Right hindlimb (tissue), 1 donor: ENCODE measurements around the gene PCGF3.
A peak's percentile ranks its signal among the peaks of the same experiment; 100 is the strongest.
"Not testable (repeated sequence)": the region's sequence is repeated elsewhere in the genome, so short reads cannot be mapped to it uniquely, and the experiment has no call there.

Source experiments
- DNase-seq: peaks from one replicate; pipeline ENCODE4 v3.0.0-alpha.2; 2018

The PCGF3 gene

DNA sequence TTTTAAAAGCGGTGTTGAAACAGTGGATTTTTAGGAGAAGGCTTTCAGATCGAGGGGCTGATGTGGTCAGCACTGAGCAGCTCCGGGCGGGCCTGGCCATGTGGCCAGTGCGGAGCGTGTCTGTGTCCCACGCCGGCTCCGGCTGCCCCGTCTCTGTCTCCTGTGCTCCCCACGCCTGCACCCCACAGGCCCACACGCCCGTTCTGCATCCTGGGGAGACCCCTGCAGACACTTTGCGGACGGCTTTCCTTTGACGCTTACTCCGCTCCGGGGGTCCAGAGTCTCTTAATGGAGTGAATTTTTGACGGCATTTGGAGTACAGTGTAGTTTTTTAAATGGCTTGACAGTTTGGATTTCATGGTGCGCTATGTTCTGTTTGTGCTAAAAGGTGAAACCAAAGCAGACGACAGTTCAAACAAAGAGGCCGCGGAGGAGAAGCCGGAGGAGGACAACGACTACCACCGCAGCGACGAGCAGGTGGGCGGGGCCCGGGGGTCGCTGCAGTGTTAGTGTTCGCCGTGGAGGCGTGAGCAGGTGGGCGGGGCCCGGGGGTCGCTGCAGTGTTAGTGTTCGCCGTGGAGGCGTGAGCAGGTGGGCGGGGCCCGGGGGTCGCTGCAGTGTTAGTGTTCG is 38.7 kb downstream of the PCGF3 start:
- DNase-seq = no peak

DNA sequence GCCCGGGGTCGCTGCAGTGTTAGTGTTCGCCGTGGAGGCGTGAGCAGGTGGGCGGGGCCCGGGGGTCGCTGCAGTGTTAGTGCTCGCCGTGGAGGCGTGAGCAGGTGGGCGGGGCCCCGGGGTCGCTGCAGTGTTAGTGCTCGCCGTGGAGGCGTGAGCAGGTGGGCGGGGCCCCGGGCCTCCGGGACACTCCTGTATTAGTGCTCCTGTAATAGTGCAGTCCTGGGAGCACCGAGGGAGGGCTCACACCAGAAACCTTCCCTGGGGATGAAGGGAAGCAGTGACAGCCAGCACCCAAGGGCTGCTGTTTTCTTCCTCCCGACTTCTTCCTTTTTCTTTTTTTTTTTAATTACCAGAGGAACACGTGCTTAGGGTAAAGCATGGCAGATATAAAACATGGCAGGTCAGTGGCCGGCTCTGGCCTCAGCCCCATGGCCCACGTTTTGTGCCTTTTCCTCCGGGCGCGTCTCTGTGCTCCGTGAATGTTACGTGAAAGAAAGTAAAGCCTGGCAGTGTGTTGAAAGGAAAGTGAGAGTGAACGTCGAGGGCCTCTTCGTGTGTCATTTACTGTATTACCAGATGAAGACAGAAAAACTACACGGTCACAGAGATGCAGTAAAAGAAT is 42.0 kb downstream of the PCGF3 start:
- no peak for DNase-seq

DNA sequence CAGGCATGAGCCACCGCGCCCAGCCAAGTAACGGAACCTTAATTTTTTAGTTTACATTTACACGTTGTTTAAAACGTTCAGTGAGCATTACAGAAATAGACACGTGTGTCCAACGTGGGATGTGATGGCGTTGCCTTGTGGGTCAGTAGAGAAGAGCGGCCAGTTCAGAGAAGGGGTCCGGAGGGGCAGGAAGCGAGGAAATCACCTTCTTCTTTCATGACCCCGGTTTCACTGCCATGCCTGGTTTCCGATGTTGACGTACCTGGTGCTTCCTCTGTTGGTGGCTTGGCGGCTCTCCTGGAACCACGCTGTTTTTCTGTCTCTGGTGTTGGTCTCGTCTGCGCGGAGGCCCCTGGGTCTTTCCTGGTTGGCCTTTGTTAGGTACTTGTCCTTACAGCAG is 42.8 kb downstream of the PCGF3 start:
- DNase-seq = no peak

DNA sequence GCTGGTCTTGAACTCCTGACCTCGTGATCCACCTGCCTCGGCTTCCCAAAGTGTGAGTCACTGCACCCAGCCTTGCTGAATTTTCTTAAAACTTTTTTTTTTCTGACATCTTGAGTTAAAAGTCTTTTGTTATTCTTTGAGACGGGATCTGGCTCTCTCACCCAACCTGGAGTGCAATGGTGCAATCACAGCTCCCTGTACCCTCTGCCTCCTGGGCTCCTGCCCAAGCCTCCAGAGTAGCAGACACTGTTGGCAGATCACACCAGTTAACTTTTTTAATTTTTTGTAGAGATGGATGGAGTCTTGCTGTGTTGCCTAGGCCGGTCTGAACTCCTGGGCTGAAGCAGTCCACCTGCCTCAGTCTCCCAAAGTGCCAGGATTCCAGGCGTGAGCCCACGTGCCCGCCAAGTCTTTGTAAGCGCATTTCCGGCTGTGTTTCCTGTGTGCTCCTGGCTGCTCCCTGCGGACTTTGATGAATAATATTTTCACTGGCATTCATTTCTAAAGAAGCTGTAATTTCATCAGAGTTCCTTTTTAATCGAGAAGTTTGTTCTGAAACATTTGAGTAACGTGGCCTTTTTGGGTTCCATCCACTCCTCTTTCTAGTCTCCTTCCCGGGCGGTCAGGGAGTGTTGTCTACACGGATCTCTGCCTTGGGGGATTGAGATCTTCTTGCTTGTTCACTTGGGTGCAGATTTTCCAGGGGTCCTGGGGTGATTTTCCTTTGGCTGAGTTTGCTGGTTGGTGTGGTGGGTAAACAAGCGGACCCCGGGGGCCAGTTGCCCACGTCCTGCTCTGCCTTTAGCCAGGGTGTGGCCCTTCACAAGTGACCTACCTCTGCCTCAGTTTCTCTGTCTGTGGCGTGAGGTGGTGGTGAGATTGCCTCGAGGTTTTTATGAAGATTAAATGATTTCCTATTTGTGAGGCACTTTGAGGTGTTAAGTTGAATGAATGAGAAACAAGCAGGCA is 44.4 kb downstream of the PCGF3 start:
- DNase-seq = no peak

DNA sequence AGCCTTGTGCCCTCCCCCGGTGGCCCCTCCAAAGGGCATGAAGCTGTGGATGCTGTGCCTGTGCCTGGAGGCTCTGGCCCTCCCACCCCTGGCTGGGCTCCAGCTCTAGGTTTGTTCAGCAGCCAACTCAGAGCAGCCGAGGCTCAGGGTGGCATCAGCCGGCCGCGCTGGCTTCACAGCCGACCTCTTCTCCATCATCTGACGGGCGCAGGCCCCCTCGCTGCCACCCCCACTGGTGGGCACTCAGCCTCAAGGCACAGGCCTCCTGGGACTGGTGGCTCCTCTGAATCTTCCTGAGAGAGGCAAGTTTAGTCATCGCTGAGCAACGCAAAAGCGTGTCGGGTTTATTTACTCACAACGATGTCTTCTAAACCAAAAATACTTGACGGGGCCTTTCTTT is 46.0 kb downstream of the PCGF3 start:
- peak; percentile 62 for DNase-seq

DNA sequence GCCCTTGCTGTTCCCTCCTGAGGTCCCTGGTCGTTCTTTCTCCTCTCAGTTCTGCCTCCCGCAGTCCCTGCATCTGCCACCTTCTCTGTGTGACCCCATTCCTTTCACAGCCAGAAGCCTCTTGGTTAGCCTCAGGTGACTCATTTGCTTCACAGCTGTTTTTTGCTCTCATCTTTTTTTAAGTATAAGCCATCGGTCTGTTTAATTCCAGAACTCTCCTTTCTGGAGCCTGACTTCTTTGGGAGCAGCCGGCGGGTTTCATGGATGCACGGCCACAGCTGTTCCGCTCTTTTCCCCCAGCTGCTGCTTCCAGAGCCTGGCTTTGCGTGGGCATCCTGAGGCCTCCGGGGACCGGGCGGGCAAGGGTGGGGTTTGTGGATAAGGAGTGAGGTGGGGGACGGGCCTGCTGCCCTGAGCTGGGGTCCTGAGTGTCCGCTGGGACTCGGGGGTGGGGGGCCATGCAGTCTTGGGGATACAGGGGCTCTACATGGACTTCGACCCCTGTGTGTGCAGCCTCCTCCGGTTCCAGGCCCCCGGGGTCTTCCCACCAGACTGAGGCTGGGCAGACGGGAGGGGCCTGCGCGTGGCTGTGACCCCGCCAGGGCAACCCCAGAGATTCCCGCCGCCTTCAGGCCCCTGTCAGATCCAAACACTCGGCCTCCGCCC is 46.7 kb downstream of the PCGF3 start:
- DNase-seq = peak; percentile 59

DNA sequence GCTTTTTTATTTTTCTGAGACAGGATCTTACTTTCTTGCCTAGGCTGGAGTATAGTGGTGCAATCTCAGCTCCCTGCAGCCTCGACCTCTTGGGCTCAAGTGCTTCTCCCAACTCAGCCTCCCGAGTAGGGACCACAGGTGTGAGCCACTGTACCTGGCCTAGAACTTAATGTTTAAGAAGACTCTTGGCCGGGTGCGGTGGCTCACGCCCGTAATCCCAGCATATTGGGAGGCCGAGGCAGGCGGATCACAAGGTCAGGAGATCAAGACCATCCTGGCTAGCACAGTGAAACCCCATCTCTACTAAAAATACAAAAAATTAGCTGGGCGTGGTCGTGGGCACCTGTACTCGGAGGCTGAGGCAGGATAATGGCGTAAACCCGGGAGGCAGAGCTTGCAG is 47.6 kb downstream of the PCGF3 start:
- DNase-seq = not testable (repeated sequence)

DNA sequence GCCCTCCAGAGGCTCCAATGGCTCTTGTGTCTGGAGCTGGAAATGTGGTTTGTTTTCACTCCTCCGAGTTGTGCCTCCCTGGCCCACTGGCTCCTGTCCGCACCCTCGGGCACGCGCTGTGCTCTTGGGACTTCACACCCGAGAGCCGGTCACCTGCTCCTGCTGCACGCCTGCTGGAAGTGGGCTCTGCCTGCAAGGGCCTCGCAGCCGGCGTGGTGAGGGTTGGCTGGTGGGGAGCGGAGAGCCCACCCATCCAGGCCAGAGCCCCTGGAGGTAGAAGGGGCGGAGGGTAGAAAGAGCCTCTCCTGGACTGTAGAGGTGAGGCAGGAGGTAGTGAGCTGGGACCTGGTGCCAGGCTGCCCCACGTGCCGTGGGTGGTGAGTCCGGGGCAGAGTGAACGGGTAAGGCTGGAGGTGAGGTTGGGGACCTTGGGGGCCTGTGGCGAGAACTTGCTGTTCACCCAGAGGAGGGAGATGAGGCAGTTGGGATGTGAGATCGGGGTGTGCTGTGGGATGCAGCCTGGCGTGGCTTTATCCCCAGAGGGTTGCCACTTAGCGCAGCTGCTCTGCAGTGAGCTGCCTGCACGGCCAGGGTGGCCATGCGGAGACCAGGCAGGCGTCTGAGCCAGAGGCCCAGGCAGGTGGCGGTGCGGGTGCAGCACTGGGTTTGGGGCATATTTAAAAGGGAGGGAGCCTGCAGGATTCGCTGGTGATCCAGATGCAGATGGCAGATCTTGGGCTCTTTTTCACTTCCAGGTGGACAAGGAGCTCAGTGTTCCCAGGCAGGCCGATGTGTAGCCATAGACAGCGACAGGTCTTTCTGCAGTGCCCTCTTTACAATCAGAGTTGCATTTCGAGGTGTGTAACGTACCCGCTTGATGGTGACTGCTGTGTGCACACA is 48.8 kb downstream of the PCGF3 start:
- DNase-seq = no peak

DNA sequence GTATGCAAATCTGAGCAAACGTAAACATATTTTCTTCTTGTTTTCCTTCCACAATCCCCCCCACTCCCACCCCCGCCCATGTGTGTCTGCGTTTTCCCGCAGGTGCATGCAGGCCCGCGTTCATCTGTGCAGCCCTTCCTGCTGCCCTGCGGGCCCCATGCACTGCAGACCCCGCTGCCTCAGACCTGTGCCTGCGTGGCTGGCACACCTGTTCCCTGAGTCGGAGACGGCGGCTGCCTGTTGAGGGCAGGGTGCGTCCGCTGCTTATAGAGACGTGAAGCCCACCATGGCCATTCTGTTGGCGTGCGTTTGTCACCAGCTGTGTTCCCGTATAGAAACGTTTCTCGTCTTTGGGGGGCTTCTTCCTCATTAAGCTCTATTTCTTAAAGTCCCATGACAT is 51.5 kb downstream of the PCGF3 start:
- DNase-seq = no peak

DNA sequence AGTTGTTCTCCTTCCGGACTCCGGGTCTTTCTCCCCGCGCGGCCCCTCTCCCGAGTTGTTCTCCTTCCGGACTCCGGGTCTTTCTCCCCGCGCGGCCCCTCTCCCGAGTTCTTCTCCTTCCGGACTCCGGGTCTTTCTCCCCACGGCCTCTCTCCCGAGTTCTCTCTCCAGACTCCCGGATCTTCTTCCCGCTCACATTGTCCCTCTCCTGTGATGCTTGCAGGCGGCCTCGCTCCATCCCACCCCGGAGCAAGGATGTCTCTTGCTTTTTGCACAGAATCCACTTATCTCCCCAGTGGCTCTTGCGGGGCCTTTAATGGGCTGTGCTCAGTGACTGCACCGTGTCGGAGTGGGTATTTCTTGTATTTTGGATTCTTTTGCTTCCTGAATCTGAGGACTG is 54.2 kb downstream of the PCGF3 start:
- DNase-seq = not testable (repeated sequence)

DNA sequence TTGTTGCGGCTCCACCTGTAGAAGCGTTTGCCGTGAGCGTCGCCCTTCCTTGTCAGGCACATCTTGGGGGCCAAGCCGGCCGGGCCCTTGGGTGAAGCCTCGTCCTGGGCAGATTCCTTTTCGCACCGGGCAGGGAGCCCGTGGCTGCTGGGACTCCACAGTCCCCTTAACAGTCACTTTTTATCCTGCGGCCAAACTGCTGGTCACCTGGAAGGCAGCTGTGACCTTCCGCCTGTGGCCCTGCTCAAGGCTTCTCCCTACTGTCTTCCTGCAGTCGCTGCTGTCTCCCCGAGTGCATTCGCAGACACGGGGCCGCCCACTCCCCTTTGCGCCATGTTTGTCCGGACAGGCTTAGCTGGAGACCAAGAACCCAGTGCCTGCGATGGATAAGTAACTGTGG is 55.0 kb downstream of the PCGF3 start:
- no peak for DNase-seq

DNA sequence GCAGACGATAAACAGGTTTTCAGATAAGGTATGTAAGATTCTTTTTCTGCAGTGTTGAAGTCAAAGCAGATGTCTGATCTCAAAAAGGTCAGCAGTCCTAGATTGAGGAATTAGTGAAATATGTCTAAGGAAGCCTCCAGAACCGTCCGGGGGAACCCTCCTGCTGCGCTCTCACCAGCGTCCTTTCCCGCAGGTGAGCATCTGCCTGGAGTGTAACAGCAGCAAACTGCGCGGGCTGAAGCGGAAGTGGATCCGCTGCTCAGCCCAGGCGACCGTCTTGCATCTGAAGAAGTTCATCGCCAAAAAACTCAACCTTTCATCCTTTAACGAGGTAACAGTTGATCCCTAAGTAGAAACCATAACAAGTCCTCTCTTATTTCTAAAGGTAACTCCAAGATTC is 55.5 kb downstream of the PCGF3 start:
- no peak for DNase-seq

DNA sequence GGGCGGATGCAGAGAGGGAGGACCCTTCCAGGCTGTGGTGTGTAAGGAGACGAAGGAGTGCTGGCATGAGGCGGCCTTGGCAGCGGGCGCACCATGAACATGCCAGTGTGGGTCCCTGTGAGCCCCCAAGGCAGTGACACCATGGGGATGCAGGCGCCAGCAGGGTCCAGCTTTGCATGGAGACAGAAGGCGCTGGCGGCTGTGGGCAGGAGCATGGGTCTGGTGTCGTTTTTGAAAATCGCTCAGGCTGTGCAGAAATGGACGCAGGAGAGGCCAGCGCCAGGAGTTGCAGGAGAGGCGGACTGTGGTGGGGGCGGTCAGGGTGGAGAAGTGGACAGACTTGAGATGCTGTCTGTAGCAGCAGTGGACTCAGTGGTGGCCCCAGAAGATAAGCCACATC is 56.1 kb downstream of the PCGF3 start:
- DNase-seq = no peak

DNA sequence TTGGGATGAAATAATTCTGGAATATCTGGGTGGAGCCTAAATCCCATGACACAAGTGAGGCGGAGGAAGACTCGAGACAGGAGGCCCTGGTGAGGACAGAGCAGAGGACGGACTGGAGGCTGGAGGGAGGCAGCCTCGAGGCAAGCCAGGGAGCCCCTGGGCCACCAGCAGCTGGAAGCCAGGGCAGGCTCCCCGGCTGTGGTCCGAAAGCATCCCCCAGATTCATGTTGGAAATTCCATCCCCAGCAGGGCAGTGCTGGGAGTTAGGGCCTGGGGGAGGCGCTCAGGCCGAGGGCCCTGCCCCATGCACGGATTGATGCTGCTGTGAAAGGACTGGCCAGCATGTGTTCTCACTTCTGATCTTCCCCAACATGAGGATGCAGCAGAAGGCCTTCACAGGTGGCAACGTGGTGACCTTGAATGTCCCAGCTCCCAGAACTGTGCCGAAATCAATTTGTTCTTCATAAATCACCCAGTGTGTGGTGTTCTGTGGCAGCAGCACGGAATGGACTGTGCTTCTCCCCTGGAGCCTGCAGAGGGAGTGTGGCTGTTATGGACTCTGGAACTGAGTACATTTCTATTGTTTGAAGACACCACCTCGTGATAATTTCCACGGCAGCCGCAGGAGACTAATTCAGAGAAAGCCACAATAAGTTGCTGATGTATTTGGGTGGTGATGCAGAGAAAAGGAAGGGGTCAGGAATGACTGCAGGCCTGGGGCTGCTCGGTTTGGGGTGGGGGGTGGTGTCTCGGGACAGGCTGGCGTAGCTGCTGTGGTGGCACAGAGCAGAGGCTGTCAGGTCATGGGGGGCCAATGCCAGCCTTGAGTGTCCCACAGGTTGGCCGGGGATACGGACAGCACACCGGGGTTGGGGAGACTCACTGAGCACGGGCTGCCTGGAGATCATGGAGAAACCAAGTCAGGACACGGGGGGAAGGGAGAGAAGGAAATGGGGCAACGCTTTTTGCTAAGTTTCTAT is 56.9 kb downstream of the PCGF3 start:
- no peak for DNase-seq

DNA sequence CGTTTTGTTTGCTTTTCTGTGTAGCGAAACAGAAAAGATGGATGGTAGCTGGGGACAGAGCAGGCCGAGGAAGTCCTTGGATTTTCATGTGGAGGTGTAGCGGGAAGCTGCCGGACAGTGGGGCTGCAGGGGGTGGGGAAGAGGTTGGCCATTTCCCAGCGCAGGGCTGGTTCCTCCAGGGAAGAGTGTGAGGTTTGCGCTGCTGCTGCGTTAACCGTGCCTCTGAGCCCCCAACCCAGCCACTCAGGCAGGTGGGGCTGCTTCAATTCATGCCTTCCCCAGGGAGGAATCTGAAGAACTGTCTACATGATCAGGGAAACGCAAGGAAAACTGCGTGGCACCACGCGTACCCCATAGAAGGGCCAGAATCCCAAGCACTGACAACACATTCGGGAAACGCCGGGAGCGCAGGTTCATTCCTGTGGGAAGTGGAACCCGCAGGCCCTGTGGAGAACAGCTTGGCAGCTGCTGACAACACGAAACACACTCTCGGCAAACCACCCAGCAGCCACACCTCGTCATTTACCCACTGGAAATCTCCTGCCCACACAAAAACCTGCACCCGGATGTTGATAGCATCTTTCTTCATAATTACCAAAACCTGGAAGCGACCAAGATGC is 57.7 kb downstream of the PCGF3 start:
- DNase-seq = no peak

DNA sequence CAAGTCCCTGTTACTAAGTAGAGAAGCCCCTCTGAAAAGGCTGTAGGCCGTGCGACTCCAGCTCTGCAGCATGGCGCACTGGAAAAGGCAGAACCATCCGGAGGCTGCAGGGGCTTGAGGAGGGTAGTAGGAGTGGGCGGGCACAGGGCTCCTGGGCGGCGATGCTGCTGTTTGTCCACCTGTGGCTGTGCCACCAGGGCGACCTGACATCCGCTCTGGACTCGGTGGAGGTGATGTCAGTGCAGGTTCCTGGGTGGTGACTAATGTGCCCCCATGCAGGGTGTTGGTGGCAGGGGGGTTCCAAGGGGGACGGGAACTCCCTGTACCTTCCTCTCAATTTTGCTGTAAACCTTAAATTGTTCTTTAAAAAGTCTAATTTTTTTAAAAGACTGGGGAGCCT is 58.3 kb downstream of the PCGF3 start:
- DNase-seq = no peak

DNA sequence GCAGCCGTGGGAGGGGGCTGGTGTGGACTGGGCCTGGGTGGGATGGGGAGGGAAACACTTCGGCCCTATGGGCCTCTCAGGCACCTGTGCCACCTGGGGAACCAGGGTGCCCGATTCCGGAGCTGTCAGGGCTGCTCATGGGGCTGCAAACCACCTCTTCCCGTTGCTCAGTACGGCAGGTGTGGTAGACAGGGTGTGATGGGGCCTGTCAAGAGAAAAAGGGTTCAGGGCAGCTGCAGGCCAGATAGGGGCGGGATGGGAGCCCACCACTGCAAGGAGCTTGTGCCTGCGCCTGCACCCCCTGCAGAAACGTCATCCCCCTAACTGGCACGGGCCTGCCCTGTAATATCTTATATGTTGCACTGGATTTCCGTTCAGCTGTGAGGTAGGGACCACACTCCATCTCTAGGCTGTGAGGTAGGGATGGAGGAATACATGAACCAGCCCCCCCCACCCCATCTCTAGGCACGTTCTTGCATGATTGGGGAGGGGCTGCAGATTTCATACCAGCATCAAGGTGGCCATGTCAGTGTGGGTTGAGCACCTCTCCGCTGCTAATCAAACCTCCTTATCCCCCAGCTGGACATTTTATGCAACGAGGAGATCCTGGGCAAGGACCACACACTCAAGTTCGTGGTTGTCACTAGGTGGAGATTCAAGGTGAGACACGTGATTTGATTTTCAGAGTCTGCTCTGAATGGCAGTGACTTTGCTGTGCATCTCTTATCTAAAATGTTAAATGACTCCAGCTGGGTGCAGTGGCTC is 59.0 kb downstream of the PCGF3 start:
- no peak for DNase-seq

DNA sequence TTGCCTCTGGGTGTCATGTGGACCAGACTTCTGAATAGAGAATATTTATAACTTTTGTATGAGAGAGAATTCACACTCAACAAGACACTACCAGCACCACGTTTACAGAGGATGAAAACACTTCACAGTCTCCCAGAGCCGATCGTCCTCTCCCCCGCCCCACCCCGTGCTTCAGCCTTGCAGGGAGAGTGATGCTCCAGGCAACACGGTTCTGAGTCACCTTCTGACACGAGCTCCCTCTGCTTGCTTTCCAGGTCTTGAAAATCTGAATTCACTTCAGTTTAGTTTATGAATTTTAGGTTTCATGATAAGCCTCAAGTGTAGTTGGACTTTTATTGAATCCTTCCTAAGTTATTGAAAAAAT is 60.5 kb downstream of the PCGF3 start:
- DNase-seq = no peak

DNA sequence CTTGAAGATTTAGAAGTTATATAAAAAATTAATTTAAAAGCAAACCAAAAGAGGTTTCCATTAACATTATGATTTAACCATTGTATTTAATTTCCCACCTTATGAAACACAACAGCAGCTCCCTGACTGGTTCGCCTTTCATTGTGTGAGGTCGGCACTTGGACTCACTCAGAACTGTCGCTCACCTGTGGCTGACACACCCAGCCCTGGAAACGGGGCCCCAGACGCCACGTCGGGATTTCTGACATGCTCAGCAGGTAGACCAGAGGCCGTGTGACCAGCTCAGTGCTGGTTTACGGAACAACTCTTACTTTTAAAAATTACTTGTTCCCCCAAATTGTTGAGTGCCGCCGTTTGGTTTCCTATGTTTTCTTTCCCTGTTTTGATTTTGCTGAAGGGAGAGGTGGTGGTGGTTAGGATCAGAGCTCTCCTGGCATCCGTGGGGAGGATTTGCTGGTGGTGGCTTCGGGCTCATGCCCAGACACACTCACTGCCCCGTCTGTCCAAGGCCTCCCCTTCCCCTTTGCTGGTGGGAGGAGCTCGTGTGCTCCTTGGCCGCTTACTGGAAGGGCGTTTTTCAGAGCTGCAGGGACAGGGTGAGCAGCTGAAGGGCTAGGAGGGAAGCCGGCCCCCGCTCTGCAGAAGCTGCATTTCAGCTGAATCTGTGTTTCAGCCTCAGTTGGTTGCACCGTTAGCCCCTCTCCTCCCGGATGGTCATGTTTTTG is 61.1 kb downstream of the PCGF3 start:
- DNase-seq = no peak
